K562 (cell line): Measurements from ENCODE around the gene RALA. TPM values are rescaled to one million over a fixed set of nuclear protein-coding genes. Genes with fewer than 3 reads are reported as not detected.
A peak's percentile ranks its signal among the peaks of the same experiment; 100 is the strongest.

Experiments used
- ATF2 ChIP-seq: sonication (generic); formaldehyde crosslinking; IDR thresholded peaks from 2 replicates; pipeline ENCODE4 v1.8.1; 2022; ENCODE audit warnings: missing genetic modification reagents
- ATF6 ChIP-seq: sonication (generic); formaldehyde crosslinking; IDR thresholded peaks from 2 replicates; pipeline ENCODE4 v1.4.0; 2020; ENCODE audit warnings: mild to moderate bottlenecking, missing genetic modification reagents
- DPF2 ChIP-seq: fragments of 450-650 bp; IDR thresholded peaks from 2 replicates; pipeline ENCODE4 v1.6.1; 2016
- GTF3C2 ChIP-seq: IDR thresholded peaks from 3 replicates; pipeline ENCODE4 v1.6.1; 2011; ENCODE audit warnings: borderline replicate concordance, mild to moderate bottlenecking, moderate library complexity; ENCODE audit not compliant: insufficient read length; ENCODE audit errors: extremely low read depth
- JUN ChIP-seq, 2 experiments: sonication (generic) in 1 of 2; formaldehyde crosslinking in 1 of 2; IDR thresholded peaks; 2 replicates each; pipeline versions ENCODE4 v1.6.1 to v1.8.0; 2012 to 2022; ENCODE audit warnings: borderline replicate concordance in 2 of 2, mild to moderate bottlenecking in 2 of 2, improper control_type of control experiment in 1 of 2, low read depth in 1 of 2, low read length in 1 of 2, missing genetic modification reagents in 1 of 2
- KDM1A ChIP-seq, 2 experiments: fragments of 450-650 bp; IDR thresholded peaks; 2 replicates each; pipeline ENCODE4 v1.6.1; 2016; ENCODE audit warnings: mild to moderate bottlenecking in 2 of 2
- RBM22 ChIP-seq: fragments of 200-400 bp; formaldehyde crosslinking; IDR thresholded peaks from 2 replicates; pipeline ENCODE4 v1.6.1; 2018; ENCODE audit warnings: low read length, low read depth; ENCODE audit not compliant: poor library complexity, severe bottlenecking
- RCOR1 ChIP-seq, 2 experiments: IDR thresholded peaks; 2 replicates each; pipeline ENCODE4 v1.6.1; 2012; ENCODE audit warnings: low read depth in 2 of 2, low read length in 2 of 2, borderline replicate concordance in 1 of 2, improper control_type of control experiment in 1 of 2
- SMAD4 ChIP-seq: fragments of 250-450 bp; sonication (Bioruptor Pico); conservative IDR thresholded peaks from 2 replicates; pipeline ENCODE4 v1.8.0; 2021; ENCODE audit warnings: inconsistent platforms, mild to moderate bottlenecking, moderate library complexity
- ZNF696 ChIP-seq: fragments of 250-450 bp; sonication (Bioruptor Pico); conservative IDR thresholded peaks from 2 replicates; pipeline ENCODE4 v1.4.0; 2020; ENCODE audit warnings: mild to moderate bottlenecking, moderate library complexity
- polyA plus RNA-seq, 8 experiments: library from polyadenylated mRNA; depleted of rRNA in 4 of 8; stranded (reverse) in 5 of 8; unstranded in 3 of 8; fragments of >200 nt; fragmentation: Nextera tagmentation in 2 of 8; fragmentation: Illumina TruSeq in 1 of 8; extraction: Ambion mirVana in 2 of 8; extraction: Trizol in 1 of 8; gene quantifications; 2 replicates each; pipeline versions ENCODE4 v1.2.1 to v1.2.3, GENCODE V29; 2011 to 2014; ENCODE audit warnings: inconsistent platforms in 1 of 8, missing spikeins in 1 of 8
- total RNA-seq, 7 experiments: library from RNA; depleted of rRNA in 6 of 7; stranded (reverse); fragments of >200 nt in 6 of 7; fragmentation: Illumina TruSeq in 2 of 7; extraction: Trizol in 2 of 7; gene quantifications; 2 replicates each; pipeline versions ENCODE4 v1.2.1 to v1.2.3, GENCODE V29; 2011 to 2021; ENCODE audit warnings: low replicate concordance in 1 of 7

RALA gene
- total and polyA plus RNA-seq, 9 of the 15 experiments (the other 6 are each of a cell fraction or from before 2014, with no cell fraction given) = 7.2 to 28.0 (median 25.7) TPM

- TF ChIP-seq DPF2 (no peak), ZNF696 (CRISPR knock-in tag) (no peak), KDM1A (IDR thresholded peaks at IDR 0.05) (peak in 1 of 2 experiments; percentile 9; a peak in 1 of 4 replicates), GTF3C2 (no peak), SMAD4 (CRISPR knock-in tag) (no peak), RCOR1 (IDR thresholded peaks at IDR 0.05; ENCODE audit: borderline replicate concordance in 1 of 2, low read depth in 2 of 2, low read length in 2 of 2) (no peak), JUN (IDR thresholded peaks at IDR 0.05; ENCODE audit: borderline replicate concordance, low read depth, low read length) (no peak), JUN (CRISPR knock-in tag; IDR thresholded peaks at IDR 0.05; ENCODE audit: borderline replicate concordance) (no peak), ATF6 (no peak), RBM22 (no peak), ATF2 (CRISPR knock-in tag) (no peak)
Observed at GRCh38 chr7:39609113-39609934, 14.0 kb upstream of the RALA start (continued).
